Astrocyte of the spinal cord (primary cell): ENCODE results near the gene DKKL1.
"Not testable (repeated sequence)": the region's sequence is repeated elsewhere in the genome, so short reads cannot be mapped to it uniquely, and the experiment has no call there.

Experiments
- DNase-seq: peaks from one replicate; pipeline ENCODE4 v3.0.0; 2011; ENCODE audit warnings: low read depth, low spot score
- H3K4me3 ChIP-seq: 2 replicates; pipeline ENCODE4 v1.5.1; 2011; ENCODE audit warnings: low read depth, mild to moderate bottlenecking, low read length, moderate library complexity
- in situ Hi-C: cut with HindIII; loops from 2 replicates; pipeline ENCODE4 v1.10.0; 2017; ENCODE audit warnings: low sequenced_read_pairs
- TF ChIP-seq, protein P1 (sequence below): IDR thresholded peaks from 2 replicates; pipeline ENCODE4 v1.5.1; 2012; ENCODE audit warnings: low read depth, mild to moderate bottlenecking, low read length, inconsistent platforms

DKKL1 gene

DNA sequence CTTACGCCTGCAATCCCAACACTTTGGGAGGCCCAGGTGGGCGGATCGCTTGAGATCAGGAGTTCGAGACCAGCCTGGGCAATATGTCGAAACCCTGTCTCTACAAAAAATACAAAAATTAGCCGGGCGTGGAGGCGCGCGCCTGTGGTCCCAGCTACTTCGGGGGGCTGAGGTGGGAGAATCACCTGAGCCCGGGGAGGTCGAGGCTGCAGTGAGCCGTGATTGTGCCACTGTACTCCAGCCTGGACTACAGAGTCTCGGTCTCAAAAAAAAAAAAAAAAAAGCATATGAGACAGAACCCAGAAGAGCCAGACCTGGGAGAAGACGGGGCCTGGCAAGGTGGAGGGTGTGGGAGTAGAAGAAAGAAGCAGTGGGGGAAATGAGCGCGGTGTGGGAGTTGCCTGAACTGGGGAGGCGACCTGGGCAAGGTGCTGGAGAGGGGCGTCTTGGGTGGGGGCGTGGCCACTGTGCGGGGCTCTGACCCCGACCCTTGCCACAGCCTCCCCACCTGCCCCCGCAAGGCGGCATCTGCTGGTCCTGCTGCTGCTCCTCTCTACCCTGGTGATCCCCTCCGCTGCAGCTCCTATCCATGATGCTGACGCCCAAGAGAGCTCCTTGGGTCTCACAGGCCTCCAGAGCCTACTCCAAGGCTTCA, 533 bp downstream of the DKKL1 start:
- in situ Hi-C loops = no loop called here
- H3K4me3 ChIP-seq = peak overlapping the region; percentile 26
- no peak for DNase-seq
- TF ChIP-seq, protein P1, sequence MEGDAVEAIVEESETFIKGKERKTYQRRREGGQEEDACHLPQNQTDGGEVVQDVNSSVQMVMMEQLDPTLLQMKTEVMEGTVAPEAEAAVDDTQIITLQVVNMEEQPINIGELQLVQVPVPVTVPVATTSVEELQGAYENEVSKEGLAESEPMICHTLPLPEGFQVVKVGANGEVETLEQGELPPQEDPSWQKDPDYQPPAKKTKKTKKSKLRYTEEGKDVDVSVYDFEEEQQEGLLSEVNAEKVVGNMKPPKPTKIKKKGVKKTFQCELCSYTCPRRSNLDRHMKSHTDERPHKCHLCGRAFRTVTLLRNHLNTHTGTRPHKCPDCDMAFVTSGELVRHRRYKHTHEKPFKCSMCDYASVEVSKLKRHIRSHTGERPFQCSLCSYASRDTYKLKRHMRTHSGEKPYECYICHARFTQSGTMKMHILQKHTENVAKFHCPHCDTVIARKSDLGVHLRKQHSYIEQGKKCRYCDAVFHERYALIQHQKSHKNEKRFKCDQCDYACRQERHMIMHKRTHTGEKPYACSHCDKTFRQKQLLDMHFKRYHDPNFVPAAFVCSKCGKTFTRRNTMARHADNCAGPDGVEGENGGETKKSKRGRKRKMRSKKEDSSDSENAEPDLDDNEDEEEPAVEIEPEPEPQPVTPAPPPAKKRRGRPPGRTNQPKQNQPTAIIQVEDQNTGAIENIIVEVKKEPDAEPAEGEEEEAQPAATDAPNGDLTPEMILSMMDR = no peak

DNA sequence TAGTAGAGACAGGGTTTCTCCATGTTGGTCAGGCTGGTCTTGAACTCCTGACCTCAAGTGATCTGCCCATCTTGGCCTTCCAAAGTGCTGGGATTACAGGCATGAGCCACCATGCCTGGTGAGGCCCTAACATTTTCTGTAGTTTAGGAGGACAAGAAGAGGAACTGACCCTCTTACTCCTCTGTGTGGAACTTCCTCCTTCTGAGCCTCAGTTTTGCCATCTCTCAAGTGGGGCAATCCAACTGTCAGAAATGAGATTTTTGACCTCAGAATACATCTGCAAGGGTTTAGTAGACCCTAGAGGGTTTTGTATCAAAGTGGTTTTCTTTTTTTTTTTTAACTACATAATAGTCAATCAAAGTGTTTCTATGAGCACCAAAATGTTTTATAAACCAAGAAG, 2.4 kb downstream of the DKKL1 start:
- TF ChIP-seq, protein P1 = no peak
- no peak for DNase-seq
- in situ Hi-C loops = no loop called here
- no peak overlapping the region for H3K4me3 ChIP-seq

DNA sequence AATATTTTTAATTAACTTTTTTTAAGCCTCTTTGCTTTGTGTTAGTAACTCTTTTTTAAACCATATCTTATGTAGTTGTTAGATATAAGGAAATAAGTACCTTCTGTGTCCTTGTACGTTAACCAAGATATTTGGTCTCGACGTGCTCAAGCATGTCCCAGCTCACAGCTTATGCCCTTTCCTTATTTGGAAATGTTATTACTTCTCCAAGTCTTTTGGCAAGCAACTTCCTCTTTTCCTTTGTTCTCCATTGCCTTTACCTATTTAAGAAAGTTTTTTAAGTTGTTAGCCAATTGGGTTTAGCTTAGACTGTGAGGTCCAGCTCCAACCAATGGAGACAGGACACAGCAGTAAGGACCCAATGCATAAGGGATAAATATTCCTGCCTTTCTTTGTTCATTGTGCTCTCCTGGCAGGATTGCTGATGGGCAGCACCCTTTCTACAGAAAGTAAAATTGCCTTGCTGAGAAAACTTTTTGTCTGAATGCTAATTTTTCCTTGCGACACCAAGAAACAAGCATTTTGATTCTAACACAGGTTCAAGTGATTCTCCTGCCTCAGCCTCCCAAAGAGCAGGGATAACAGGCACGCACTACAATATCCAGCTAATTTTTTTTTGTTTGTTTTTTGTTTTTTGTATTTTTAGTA, 5.2 kb downstream of the DKKL1 start:
- no peak overlapping the region for H3K4me3 ChIP-seq
- DNase-seq = no peak
- in situ Hi-C loops = no loop called here
- TF ChIP-seq, protein P1 = no peak

DNA sequence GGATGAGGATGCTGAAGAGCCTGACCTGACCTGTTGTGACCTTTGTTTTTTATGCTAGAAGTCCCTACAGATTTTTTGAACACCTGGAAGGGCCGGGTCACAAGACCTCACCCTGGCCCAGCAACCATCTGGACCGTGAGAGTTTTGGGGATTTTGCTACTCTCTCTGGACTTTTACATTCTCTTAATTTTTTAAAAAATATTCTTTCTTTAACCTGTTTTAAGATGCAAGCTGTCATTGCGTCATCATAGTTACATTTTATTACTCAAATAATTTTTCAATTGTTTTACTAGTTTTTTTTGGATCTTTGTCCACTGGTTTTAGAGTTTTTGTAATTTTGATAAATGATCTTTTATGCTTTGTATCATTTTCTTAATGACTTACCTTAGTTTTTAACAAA, 7.5 kb downstream of the DKKL1 start:
- DNase-seq = no peak
- in situ Hi-C loops = no loop called here
- TF ChIP-seq, protein P1 = no peak
- no peak overlapping the region for H3K4me3 ChIP-seq

DNA sequence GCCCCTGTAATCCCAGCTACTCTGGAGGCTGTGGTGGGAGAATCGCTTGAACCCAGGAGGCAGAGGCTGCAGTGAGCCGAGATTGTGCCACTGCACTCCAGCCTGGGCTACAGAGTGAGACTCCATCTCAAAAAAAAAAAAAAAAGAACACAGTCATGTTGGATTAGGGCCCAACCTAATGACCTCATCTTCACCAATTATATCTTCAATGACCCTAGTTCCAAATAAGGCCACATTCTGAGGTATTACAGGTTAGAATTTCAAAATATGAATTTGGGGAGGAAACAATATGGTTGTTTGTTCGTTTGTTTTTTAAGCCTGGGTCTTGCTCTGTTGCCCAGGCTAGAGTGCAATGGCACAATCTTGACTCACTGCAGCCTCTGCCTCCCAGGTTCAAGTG, 9.5 kb downstream of the DKKL1 start:
- DNase-seq, in situ Hi-C loops: not testable (repeated sequence)

DNA sequence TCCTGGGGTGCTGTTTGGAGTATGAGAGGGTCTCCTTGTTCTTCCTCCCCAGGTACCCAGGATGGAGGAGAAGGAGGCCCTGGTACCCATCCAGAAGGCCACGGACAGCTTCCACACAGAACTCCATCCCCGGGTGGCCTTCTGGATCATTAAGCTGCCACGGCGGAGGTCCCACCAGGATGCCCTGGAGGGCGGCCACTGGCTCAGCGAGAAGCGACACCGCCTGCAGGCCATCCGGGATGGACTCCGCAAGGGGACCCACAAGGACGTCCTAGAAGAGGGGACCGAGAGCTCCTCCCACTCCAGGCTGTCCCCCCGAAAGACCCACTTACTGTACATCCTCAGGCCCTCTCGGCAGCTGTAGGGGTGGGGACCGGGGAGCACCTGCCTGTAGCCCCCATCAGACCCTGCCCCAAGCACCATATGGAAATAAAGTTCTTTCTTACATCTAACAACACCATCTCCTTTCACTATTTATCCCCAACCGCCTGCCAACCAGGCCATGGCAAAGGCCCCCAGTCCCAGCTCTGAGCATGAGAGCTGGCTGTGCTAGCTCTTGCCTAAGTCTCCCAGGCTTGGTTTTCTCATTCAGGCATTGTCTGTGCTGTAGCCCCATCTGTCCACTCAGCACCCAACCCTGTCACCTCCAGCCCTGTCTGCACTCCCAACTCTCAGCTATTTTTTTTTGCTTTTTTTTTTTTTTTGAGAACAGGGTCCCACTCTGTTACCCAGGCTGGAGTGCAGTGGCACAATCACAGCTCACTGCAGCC, 11.2 kb downstream of the DKKL1 start:
- DNase-seq = no peak
- in situ Hi-C loops = no loop called here
- TF ChIP-seq, protein P1 = no peak
- H3K4me3 ChIP-seq = no peak overlapping the region

More for the DNA sequence above, 9.5 kb downstream of the DKKL1 start:
- not testable (repeated sequence) for H3K4me3 ChIP-seq

DNA sequence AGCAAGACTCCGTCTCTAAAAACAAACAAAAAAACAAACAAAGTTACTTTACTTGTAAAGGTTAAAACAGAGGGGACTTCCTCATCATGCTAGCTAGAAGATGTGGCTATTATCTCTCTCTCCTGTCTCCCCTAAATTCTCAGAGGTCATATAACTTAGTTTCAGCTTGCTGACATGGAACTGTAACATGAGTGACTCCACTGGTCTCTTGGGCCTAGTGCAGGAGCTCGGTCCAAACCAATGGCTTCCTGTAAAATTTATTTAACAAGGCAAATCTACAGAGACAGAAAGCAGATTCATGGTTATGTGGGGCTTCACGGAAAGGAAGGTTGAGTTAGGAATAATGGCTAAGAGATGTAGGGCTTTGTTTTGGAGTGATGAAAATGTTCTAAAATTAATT, 14.8 kb downstream of the DKKL1 start:
- TF ChIP-seq, protein P1 = no peak
- DNase-seq = no peak
- in situ Hi-C loops = no loop called here

More for the DNA sequence above, 14.8 kb downstream of the DKKL1 start:
- no peak overlapping the region for H3K4me3 ChIP-seq
